Measurements from ENCODE around the gene DLX6. TPM values are rescaled to one million over a fixed set of nuclear protein-coding genes. Genes with fewer than 3 reads are reported as not detected.

The DLX6 gene
- total RNA-seq, 1 experiment from 2014 or later = 17.9 TPM

DNA sequence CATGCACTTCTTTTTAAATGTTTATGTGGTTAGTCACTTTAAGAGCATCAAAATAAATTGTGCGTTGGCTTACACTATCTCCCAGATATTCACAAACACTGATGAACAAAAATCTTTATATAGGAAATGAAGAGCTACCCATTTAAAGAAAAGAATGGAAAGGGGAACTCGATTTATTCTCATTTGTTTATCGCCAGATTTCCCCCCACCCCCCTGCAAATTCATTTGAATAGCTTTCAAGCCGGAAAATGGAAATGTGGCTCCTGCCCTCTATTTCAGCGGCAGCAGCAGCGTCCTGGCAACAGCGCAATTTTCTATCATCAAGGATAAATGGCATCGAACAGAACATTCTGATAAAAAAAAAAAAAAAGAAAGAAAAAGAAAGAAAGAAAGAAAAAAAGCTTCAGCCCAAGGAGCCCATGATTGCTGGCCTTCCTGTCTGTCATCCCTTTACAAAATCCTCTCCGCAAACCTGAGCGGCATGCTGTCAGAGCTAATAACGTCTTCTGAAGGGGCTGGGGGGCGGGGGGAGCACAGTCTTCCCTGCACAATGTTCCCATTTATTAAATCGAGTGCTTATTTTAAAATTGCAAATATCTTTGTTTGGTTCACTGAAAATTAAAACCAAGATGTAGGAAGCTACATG lies 13.7 kb upstream of the DLX6 start:
- no peaks in the 10 kb centered on the region for H3K36me3 ChIP-seq (ENCODE audit: insufficient read depth, low read length, poor library complexity, severe bottlenecking)
- peaks cover 18% of the 10 kb centered on the region for H3K4me1 ChIP-seq (ENCODE audit: insufficient read depth, low read length, poor library complexity, severe bottlenecking)
- DNase-seq (ENCODE audit: low spot score) = no peak
- CTCF ChIA-PET = no interaction called here
- no peak overlapping the region for H3K4me3 ChIP-seq (ENCODE audit: low read depth, low read length, poor library complexity, severe bottlenecking)
- no peaks in the 10 kb centered on the region for H3K9me3 ChIP-seq (ENCODE audit: low read depth, low read length, poor library complexity, severe bottlenecking)
- no TSS peak for BruUV-seq (replicated peaks)
- POLR2A ChIA-PET (ENCODE audit: low non-redundant PET) = no interaction called here
- TF ChIP-seq, protein P1, sequence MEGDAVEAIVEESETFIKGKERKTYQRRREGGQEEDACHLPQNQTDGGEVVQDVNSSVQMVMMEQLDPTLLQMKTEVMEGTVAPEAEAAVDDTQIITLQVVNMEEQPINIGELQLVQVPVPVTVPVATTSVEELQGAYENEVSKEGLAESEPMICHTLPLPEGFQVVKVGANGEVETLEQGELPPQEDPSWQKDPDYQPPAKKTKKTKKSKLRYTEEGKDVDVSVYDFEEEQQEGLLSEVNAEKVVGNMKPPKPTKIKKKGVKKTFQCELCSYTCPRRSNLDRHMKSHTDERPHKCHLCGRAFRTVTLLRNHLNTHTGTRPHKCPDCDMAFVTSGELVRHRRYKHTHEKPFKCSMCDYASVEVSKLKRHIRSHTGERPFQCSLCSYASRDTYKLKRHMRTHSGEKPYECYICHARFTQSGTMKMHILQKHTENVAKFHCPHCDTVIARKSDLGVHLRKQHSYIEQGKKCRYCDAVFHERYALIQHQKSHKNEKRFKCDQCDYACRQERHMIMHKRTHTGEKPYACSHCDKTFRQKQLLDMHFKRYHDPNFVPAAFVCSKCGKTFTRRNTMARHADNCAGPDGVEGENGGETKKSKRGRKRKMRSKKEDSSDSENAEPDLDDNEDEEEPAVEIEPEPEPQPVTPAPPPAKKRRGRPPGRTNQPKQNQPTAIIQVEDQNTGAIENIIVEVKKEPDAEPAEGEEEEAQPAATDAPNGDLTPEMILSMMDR (conservative IDR thresholded peaks at IDR 0.05; ENCODE audit: low read depth, low read length) = no peak
- TF ChIP-seq EZH2 (IDR thresholded peaks at IDR 0.05; ENCODE audit: borderline replicate concordance, low read depth, low read length, poor library complexity, severe bottlenecking) = no peak
- H3K27ac ChIP-seq (ENCODE audit: low read depth, low read length, poor library complexity, severe bottlenecking) = no peak overlapping the region
- intact Hi-C loops (cut with micrococcal nuclease; ENCODE audit: unreplicated experiment) = no loop called here
- peaks cover 5% of the 10 kb centered on the region for H3K27me3 ChIP-seq (replicated peaks; ENCODE audit: insufficient read depth, low read depth, low read length, poor library complexity)

DNA sequence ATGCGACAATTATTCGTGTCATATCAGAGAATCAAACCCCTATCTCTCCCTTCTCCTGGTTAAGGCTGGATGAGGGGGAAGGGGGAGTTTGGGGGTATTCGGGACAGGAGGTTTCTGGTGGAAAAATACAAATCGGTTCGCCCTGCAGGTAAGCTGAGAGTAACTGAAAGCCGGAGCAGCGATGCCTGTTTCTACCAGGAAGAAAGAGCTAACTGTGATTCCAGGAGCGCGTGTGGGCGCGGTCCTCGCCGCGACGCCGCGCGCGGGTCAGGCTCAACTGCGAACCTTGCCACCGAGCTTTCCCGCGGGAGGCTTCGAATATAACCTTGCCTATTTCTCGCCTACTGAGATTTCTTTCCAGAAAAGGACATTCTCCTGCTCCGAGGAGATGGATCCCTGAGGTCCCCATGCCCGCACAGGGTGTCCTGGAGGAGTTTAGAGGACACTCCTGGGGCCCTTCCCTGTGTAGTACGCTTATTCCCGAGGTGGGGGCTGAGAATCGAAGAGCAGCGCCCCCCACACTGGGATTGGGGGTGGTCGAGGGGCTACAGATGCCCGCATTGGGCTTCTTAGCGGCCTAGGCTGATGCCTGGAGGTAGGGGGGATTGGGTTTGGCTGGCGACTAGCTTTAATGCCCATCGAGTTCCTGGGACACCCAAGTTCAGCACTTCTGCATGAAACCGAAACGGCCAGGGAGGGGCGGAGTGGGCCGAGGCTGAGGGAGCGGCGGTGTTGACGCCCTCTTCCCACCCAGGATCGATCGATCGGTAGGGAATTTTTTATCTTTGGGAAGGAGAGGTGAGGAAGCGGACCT lies 13.0 kb upstream of the DLX6 start:
- TF ChIP-seq EZH2 (IDR thresholded peaks at IDR 0.05; ENCODE audit: borderline replicate concordance, low read depth, low read length, poor library complexity, severe bottlenecking) = no peak
- TF ChIP-seq, protein P1 (conservative IDR thresholded peaks at IDR 0.05; ENCODE audit: low read depth, low read length) = no peak
- no peaks in the 10 kb centered on the region for H3K9me3 ChIP-seq (ENCODE audit: low read depth, low read length, poor library complexity, severe bottlenecking)
- intact Hi-C loops (cut with micrococcal nuclease; ENCODE audit: unreplicated experiment) = no loop called here
- BruUV-seq (replicated peaks) = no TSS peak
- CTCF ChIA-PET = no interaction called here
- POLR2A ChIA-PET (ENCODE audit: low non-redundant PET) = no interaction called here
- H3K27me3 ChIP-seq (replicated peaks; ENCODE audit: insufficient read depth, low read depth, low read length, poor library complexity) = peaks cover 5% of the 10 kb centered on the region
- peaks cover 23% of the 10 kb centered on the region for H3K4me1 ChIP-seq (ENCODE audit: insufficient read depth, low read length, poor library complexity, severe bottlenecking)
- no peak for DNase-seq (ENCODE audit: low spot score)
- no peak overlapping the region for H3K27ac ChIP-seq (ENCODE audit: low read depth, low read length, poor library complexity, severe bottlenecking)
- no peaks in the 10 kb centered on the region for H3K36me3 ChIP-seq (ENCODE audit: insufficient read depth, low read length, poor library complexity, severe bottlenecking)
- no peak overlapping the region for H3K4me3 ChIP-seq (ENCODE audit: low read depth, low read length, poor library complexity, severe bottlenecking)

DNA sequence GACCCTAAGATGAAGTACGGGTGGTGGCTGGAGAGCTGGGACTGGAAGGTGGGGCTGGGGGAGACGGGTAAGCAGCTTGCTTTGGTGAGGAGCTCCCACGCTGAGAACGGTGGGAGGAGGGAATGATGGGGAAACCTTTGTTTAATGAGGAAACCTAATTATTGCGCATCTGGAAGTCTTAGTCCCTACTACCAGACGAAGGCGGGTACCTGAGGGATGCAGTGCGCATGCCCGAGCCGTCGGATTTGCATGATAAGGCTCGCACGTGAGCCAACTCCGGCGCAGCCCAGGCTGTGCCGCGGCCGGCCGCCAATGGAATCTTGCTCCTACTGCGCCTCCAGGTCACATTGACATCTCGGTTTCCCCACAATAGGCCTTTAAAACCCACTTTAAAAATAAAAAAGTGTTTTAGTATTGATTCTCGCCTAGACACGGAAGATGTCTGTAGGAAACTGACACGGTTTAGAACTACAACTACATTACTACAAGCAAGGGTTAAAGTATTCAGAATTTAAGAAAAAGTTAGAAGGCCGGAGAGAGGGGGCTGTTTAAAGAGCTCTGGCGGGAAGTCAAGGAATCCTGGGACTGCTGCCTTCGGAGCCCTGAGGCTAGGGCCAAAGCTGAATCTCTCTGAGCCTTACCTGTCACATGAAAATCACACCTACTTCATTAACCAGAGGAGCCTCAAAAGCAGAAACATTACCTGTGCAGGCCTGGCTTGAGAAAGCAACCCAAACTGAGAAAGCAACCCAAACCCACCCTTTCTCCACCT lies 12.1 kb upstream of the DLX6 start:
- no peaks in the 10 kb centered on the region for H3K9me3 ChIP-seq (ENCODE audit: low read depth, low read length, poor library complexity, severe bottlenecking)
- POLR2A ChIA-PET (ENCODE audit: low non-redundant PET) = no interaction called here
- no peak overlapping the region for H3K4me3 ChIP-seq (ENCODE audit: low read depth, low read length, poor library complexity, severe bottlenecking)
- H3K27ac ChIP-seq (ENCODE audit: low read depth, low read length, poor library complexity, severe bottlenecking) = no peak overlapping the region
- intact Hi-C loops (cut with micrococcal nuclease; ENCODE audit: unreplicated experiment) = no loop called here
- no peak for TF ChIP-seq EZH2 (IDR thresholded peaks at IDR 0.05; ENCODE audit: borderline replicate concordance, low read depth, low read length, poor library complexity, severe bottlenecking)
- TF ChIP-seq, protein P1 (conservative IDR thresholded peaks at IDR 0.05; ENCODE audit: low read depth, low read length) = no peak
- peaks cover 19% of the 10 kb centered on the region for H3K4me1 ChIP-seq (ENCODE audit: insufficient read depth, low read length, poor library complexity, severe bottlenecking)
- CTCF ChIA-PET = no interaction called here
- no peaks in the 10 kb centered on the region for H3K27me3 ChIP-seq (replicated peaks; ENCODE audit: insufficient read depth, low read depth, low read length, poor library complexity)
- BruUV-seq (replicated peaks) = no TSS peak
- H3K36me3 ChIP-seq (ENCODE audit: insufficient read depth, low read length, poor library complexity, severe bottlenecking) = no peaks in the 10 kb centered on the region
- no peak for DNase-seq (ENCODE audit: low spot score)
